ENCODE measurements around the gene KCNJ15.
"Not testable (repeated sequence)": the region's sequence is repeated elsewhere in the genome, so short reads cannot be mapped to it uniquely, and the experiment has no call there.

KCNJ15 gene

GRCh38 chr21:38234395-38235142, 22.2 kb upstream of the KCNJ15 start:
- Mint-ChIP-seq H3K9me3 (peaks cover 7% of the 10 kb centered on the region), H3K27ac (ENCODE audit: low read depth) (no peak overlapping the region), H3K4me3 (no peak overlapping the region), H3K4me1 (no peaks in the 10 kb centered on the region), H3K36me3 (ENCODE audit: insufficient read depth) (no peaks in the 10 kb centered on the region), H3K27me3 (peaks cover 28% of the 10 kb centered on the region)
- DNase-seq (ENCODE audit: low spot score in 2 of 2) (no peak), ATAC-seq (replicated peaks; ENCODE audit: extremely low read depth, poor library complexity, severe bottlenecking) (no peak)

- H3K36me3 Mint-ChIP-seq (ENCODE audit: insufficient read depth); H3K9me3 Mint-ChIP-seq; H3K4me1 Mint-ChIP-seq; H3K4me3 Mint-ChIP-seq; ATAC-seq (replicated peaks; ENCODE audit: extremely low read depth, poor library complexity, severe bottlenecking); DNase-seq (ENCODE audit: low spot score in 2 of 2); H3K27ac Mint-ChIP-seq (ENCODE audit: low read depth): not testable (repeated sequence)
- peaks cover 28% of the 10 kb centered on the region for H3K27me3 Mint-ChIP-seq
Observed at GRCh38 chr21:38235251-38235650, 21.5 kb upstream of the KCNJ15 start.

- Mint-ChIP-seq H3K36me3 (ENCODE audit: insufficient read depth) (no peaks in the 10 kb centered on the region), H3K4me1 (no peaks in the 10 kb centered on the region), H3K9me3 (no peaks in the 10 kb centered on the region), H3K27me3 (peaks cover 28% of the 10 kb centered on the region), H3K4me3 (no peak overlapping the region), H3K27ac (ENCODE audit: low read depth) (no peak overlapping the region)
- ATAC-seq (replicated peaks; ENCODE audit: extremely low read depth, poor library complexity, severe bottlenecking) (no peak), DNase-seq (ENCODE audit: low spot score in 2 of 2) (no peak)
Observed at GRCh38 chr21:38236232-38236631, 20.6 kb upstream of the KCNJ15 start.

- peaks cover 35% of the 10 kb centered on the region for H3K27me3 Mint-ChIP-seq
- DNase-seq (ENCODE audit: low spot score in 2 of 2), result no peak
- peaks cover 4% of the 10 kb centered on the region for H3K4me1 Mint-ChIP-seq
- H3K4me3 Mint-ChIP-seq, result no peak overlapping the region
- no peak for ATAC-seq (replicated peaks; ENCODE audit: extremely low read depth, poor library complexity, severe bottlenecking)
- H3K9me3 Mint-ChIP-seq, result no peaks in the 10 kb centered on the region
- H3K36me3 Mint-ChIP-seq (ENCODE audit: insufficient read depth), result no peaks in the 10 kb centered on the region
- no peak overlapping the region for H3K27ac Mint-ChIP-seq (ENCODE audit: low read depth)
Observed at GRCh38 chr21:38239672-38240071, 17.1 kb upstream of the KCNJ15 start.

- H3K36me3 Mint-ChIP-seq (ENCODE audit: insufficient read depth), result no peaks in the 10 kb centered on the region
- H3K27me3 Mint-ChIP-seq, result peaks cover 40% of the 10 kb centered on the region
- DNase-seq (ENCODE audit: low spot score in 2 of 2) (no peak), ATAC-seq (replicated peaks; ENCODE audit: extremely low read depth, poor library complexity, severe bottlenecking) (no peak)
- H3K27ac Mint-ChIP-seq (ENCODE audit: low read depth), result no peak overlapping the region
- no peak overlapping the region for H3K4me3 Mint-ChIP-seq
- peaks cover 8% of the 10 kb centered on the region for H3K4me1 Mint-ChIP-seq
- H3K9me3 Mint-ChIP-seq, result no peaks in the 10 kb centered on the region
Observed at GRCh38 chr21:38240129-38240528, 16.7 kb upstream of the KCNJ15 start.

GRCh38 chr21:38241029-38241740, 15.6 kb upstream of the KCNJ15 start:
- Mint-ChIP-seq H3K9me3 (no peaks in the 10 kb centered on the region), H3K4me3 (no peak overlapping the region), H3K27ac (ENCODE audit: low read depth) (no peak overlapping the region), H3K27me3 (peaks cover 44% of the 10 kb centered on the region), H3K4me1 (peaks cover 10% of the 10 kb centered on the region), H3K36me3 (ENCODE audit: insufficient read depth) (no peaks in the 10 kb centered on the region)
- ATAC-seq (replicated peaks; ENCODE audit: extremely low read depth, poor library complexity, severe bottlenecking) (no peak), DNase-seq (ENCODE audit: low spot score in 2 of 2) (no peak)

- ATAC-seq (replicated peaks; ENCODE audit: extremely low read depth, poor library complexity, severe bottlenecking) (no peak), DNase-seq (ENCODE audit: low spot score in 2 of 2) (no peak)
- Mint-ChIP-seq H3K36me3 (ENCODE audit: insufficient read depth) (no peaks in the 10 kb centered on the region), H3K4me3 (no peak overlapping the region), H3K27me3 (peaks cover 38% of the 10 kb centered on the region), H3K4me1 (peaks cover 10% of the 10 kb centered on the region), H3K27ac (ENCODE audit: low read depth) (no peak overlapping the region), H3K9me3 (no peaks in the 10 kb centered on the region)
Observed at GRCh38 chr21:38242061-38242460, 14.7 kb upstream of the KCNJ15 start.

- no peak overlapping the region for H3K4me3 Mint-ChIP-seq
- peaks cover 20% of the 10 kb centered on the region for H3K27me3 Mint-ChIP-seq
- no peaks in the 10 kb centered on the region for H3K9me3 Mint-ChIP-seq
- no peak for DNase-seq (ENCODE audit: low spot score in 2 of 2)
- H3K36me3 Mint-ChIP-seq (ENCODE audit: insufficient read depth), result no peaks in the 10 kb centered on the region
- H3K27ac Mint-ChIP-seq (ENCODE audit: low read depth), result peak overlapping the region; percentile 39
- H3K4me1 Mint-ChIP-seq, result peaks cover 10% of the 10 kb centered on the region
- ATAC-seq (replicated peaks; ENCODE audit: extremely low read depth, poor library complexity, severe bottlenecking), result no peak
Observed at GRCh38 chr21:38243732-38244406, 12.9 kb upstream of the KCNJ15 start.

- no peak overlapping the region for H3K4me3 Mint-ChIP-seq
- ATAC-seq (replicated peaks; ENCODE audit: extremely low read depth, poor library complexity, severe bottlenecking) (no peak), DNase-seq (ENCODE audit: low spot score in 2 of 2) (no peak)
- H3K4me1 Mint-ChIP-seq, result peaks cover 10% of the 10 kb centered on the region
- no peaks in the 10 kb centered on the region for H3K36me3 Mint-ChIP-seq (ENCODE audit: insufficient read depth)
- peaks cover 16% of the 10 kb centered on the region for H3K27me3 Mint-ChIP-seq
- H3K27ac Mint-ChIP-seq (ENCODE audit: low read depth), result peak overlapping the region; percentile 39
- H3K9me3 Mint-ChIP-seq, result no peaks in the 10 kb centered on the region
Observed at GRCh38 chr21:38244407-38244787, 12.4 kb upstream of the KCNJ15 start.

- peaks cover 19% of the 10 kb centered on the region for H3K27me3 Mint-ChIP-seq
- no peaks in the 10 kb centered on the region for H3K36me3 Mint-ChIP-seq (ENCODE audit: insufficient read depth)
Observed at GRCh38 chr21:38244885-38245869, 11.6 kb upstream of the KCNJ15 start.

GRCh38 chr21:38246511-38246910, 10.3 kb upstream of the KCNJ15 start:
- Mint-ChIP-seq H3K4me1 (peaks cover 10% of the 10 kb centered on the region), H3K27ac (ENCODE audit: low read depth) (no peak overlapping the region), H3K36me3 (ENCODE audit: insufficient read depth) (no peaks in the 10 kb centered on the region), H3K27me3 (peaks cover 24% of the 10 kb centered on the region), H3K9me3 (no peaks in the 10 kb centered on the region), H3K4me3 (no peak overlapping the region)
- ATAC-seq (replicated peaks; ENCODE audit: extremely low read depth, poor library complexity, severe bottlenecking) (no peak), DNase-seq (ENCODE audit: low spot score in 2 of 2) (no peak)

More at GRCh38 chr21:38244885-38245869, 11.6 kb upstream of the KCNJ15 start:
- H3K27ac Mint-ChIP-seq (ENCODE audit: low read depth), result peak overlapping the region; percentile 39
- peaks cover 10% of the 10 kb centered on the region for H3K4me1 Mint-ChIP-seq
- ATAC-seq (replicated peaks; ENCODE audit: extremely low read depth, poor library complexity, severe bottlenecking) (peak; percentile 76), DNase-seq (ENCODE audit: low spot score in 2 of 2) (peak in 1 of 2 donors; percentile 13)
- no peaks in the 10 kb centered on the region for H3K9me3 Mint-ChIP-seq
- H3K4me3 Mint-ChIP-seq, result no peak overlapping the region

- not testable (repeated sequence) for H3K36me3 Mint-ChIP-seq (ENCODE audit: insufficient read depth); H3K9me3 Mint-ChIP-seq; H3K4me3 Mint-ChIP-seq; H3K27ac Mint-ChIP-seq (ENCODE audit: low read depth); ATAC-seq (replicated peaks; ENCODE audit: extremely low read depth, poor library complexity, severe bottlenecking); DNase-seq (ENCODE audit: low spot score in 2 of 2)
- Mint-ChIP-seq H3K27me3 (peaks cover 25% of the 10 kb centered on the region), H3K4me1 (peaks cover 10% of the 10 kb centered on the region)
Observed at GRCh38 chr21:38247054-38247453, 9.7 kb upstream of the KCNJ15 start.
